GM21423 (cell line): ENCODE results near the gene PCNX1.

ENCODE experiments used
- ATAC-seq: cut with Tn5 transposase; IDR thresholded peaks from one replicate; pipeline ENCODE4 v1.9.1; 2021; ENCODE audit warnings: mild to moderate bottlenecking, moderate library complexity; ENCODE audit not compliant: unreplicated experiment

The PCNX1 gene

GRCh38 chr14:70887737-70888499 is 19.3 kb upstream of the PCNX1 start:
- ATAC-seq = no peak

GRCh38 chr14:70888681-70889175 is 18.5 kb upstream of the PCNX1 start:
- ATAC-seq = no peak

GRCh38 chr14:70889555-70889954 is 17.7 kb upstream of the PCNX1 start:
- no peak for ATAC-seq

- ATAC-seq = no peak
Measured at GRCh38 chr14:70890826-70891659, 16.2 kb upstream of the PCNX1 start.

GRCh38 chr14:70891737-70892136 is 15.5 kb upstream of the PCNX1 start:
- ATAC-seq = no peak

- no peak for ATAC-seq
Measured at GRCh38 chr14:70893062-70893845, 14.0 kb upstream of the PCNX1 start.

- ATAC-seq = no peak
Measured at GRCh38 chr14:70893858-70894291, 13.4 kb upstream of the PCNX1 start.

GRCh38 chr14:70894868-70895267 is 12.4 kb upstream of the PCNX1 start:
- ATAC-seq = no peak

- ATAC-seq = no peak
Measured at GRCh38 chr14:70896317-70896716, 10.9 kb upstream of the PCNX1 start.

- ATAC-seq = no peak
Measured at GRCh38 chr14:70896981-70897380, 10.3 kb upstream of the PCNX1 start.

GRCh38 chr14:70897464-70897863 is 9.8 kb upstream of the PCNX1 start:
- ATAC-seq = no peak

GRCh38 chr14:70898111-70898745 is 9.0 kb upstream of the PCNX1 start:
- no peak for ATAC-seq

GRCh38 chr14:70901269-70901668 is 6.0 kb upstream of the PCNX1 start:
- no peak for ATAC-seq

- no peak for ATAC-seq
Measured at GRCh38 chr14:70902184-70902583, 5.1 kb upstream of the PCNX1 start.

GRCh38 chr14:70904373-70904772 is 2.9 kb upstream of the PCNX1 start:
- ATAC-seq = no peak

GRCh38 chr14:70905301-70905700 is 2.0 kb upstream of the PCNX1 start:
- no peak for ATAC-seq

GRCh38 chr14:70906793-70907175 is 475 bp upstream of the PCNX1 start:
- ATAC-seq = peak; percentile 1

- ATAC-seq = peak; percentile 30
Measured at GRCh38 chr14:70907996-70908934, 1.0 kb downstream of the PCNX1 start.

GRCh38 chr14:70908935-70909641 is 1.8 kb downstream of the PCNX1 start:
- ATAC-seq = no peak
